PC-3 (cell line): ENCODE results near the gene SNX5.

ENCODE experiments used
- CTCF ChIP-seq: fragments of 300-600 bp; sonication (generic); conservative IDR thresholded peaks from 2 replicates; pipeline ENCODE4 v1.5.1; 2017; ENCODE audit warnings: antibody characterized with exemption, low read depth, mild to moderate bottlenecking, low read length
- EZH2 ChIP-seq: fragments of 300-600 bp; sonication (generic); IDR thresholded peaks from one replicate; pipeline ENCODE4 v1.6.1; 2017; ENCODE audit warnings: antibody characterized with exemption, mild to moderate bottlenecking, low read length; ENCODE audit not compliant: unreplicated experiment
- EZH2phosphoT487 ChIP-seq: fragments of 300-600 bp; sonication (generic); IDR thresholded peaks from 2 replicates; pipeline ENCODE4 v1.6.1; 2018; ENCODE audit warnings: mild to moderate bottlenecking, antibody characterized with exemption, low read length, borderline replicate concordance

- TF ChIP-seq CTCF: no peak
- no peak for TF ChIP-seq EZH2
- no peak for TF ChIP-seq EZH2phosphoT487
Measured at GRCh38 chr20:17912916-17913315, 55.7 kb downstream of the SNX5 start.
